ENCODE measurements around the gene SLCO2B1.

DNA sequence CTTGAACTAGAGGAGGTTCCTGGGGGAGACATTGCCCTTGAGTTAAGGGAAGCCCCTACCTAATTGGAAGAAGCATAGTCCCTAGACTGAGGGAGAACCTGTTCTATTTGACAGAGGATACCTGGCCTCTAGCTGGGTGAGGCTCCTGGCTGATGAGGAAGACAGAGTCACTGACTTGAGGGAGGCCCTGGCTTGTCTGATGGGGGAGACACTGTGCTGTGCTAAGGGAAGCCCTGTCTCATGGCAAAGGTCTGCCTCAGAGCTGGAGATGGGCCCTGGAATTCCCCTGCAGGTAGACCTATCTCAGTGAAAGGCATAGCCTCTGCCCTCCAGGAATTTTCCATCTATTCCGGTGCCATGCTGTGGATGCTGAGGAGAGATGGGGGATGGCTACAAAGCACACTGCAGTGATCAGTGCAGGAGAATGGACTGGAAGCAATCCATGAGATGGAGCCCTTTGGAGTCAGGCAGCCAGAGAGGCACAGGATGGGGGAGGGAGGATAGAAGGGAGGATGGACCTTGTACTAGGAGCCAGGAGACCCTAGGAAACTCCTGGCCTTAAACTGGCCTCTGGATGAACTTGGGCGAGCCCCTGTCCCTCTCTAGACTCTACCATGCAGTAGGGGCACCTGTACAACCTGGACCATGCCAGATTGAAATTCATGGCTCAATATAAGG, 39.9 kb downstream of the SLCO2B1 start:
- TF ChIP-seq EZH2phosphoT487 (IDR thresholded peaks at IDR 0.05; ENCODE audit: insufficient read depth, low read depth) (no peak), EZH2 (IDR thresholded peaks at IDR 0.05; ENCODE audit: insufficient read depth, poor library complexity, severe bottlenecking) (no peak)
